NCI-H1105 treated with DMSO at 0.1 percent for 48 hours (cell line): ENCODE measurements around the gene SBNO1.
"Not testable (repeated sequence)": the region's sequence is repeated elsewhere in the genome, so short reads cannot be mapped to it uniquely, and the experiment has no call there.

Source experiments
- DNase-seq: peaks from one replicate; lab custom pipeline; 2025; lab: John Stamatoyannopoulos, UW

Gene SBNO1

DNA sequence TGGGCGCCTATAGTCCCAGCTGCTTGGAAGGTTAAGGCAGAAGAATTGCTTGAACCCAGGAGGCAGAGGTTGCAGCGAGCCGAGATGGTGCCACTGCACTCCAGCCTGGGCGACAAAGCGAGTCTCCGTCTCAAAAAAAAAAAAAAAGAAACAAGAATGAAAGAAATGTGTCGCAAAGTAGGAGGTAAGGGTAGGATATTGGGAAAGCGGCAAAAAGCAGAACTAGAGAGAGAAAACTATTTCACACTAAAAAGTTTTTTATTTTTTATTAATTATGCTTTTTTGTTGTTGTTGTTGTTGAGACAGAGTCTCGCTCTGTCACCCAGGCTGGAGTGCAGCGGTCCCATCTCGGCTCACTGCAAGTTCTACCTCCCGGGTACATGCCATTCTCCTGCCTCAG lies 17.7 kb downstream of the SBNO1 start:
- DNase-seq: no peak

DNA sequence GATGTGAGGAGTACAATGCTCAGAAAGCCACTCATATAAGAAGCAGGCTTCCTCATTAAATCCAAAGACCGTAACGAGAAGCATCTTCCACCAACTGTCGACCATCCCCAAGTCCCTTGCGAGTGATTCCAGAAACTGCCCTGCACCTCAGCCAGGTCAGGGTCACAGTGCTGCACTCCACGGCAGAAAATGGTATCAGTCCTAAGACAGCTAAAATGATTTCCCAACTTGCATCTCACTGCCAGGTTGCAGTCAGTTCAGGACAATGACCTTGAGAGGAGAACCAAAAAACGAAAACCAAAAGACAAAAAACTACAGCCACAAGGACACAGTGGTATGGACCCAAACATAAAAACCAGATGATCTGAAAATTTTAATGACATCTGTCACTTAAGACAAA lies 20.6 kb downstream of the SBNO1 start:
- DNase-seq: no peak

DNA sequence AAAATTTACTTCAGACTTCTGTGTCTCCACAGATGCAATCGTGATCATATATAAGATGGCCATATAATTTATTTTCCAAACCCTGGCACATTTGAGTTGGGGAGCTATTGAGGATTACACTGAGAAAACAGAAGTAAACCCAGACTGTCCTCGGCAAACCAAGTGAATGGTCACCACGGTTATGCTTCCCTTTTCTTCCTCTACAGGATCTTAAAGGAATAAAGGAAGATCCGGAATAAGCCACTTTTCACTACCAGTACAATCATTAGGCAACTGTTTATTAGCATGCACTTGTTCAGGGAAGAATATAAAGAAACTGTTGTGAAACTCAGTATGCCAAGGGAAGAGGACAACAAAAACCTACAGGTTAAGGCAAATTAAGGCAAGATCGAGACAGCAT lies 27.6 kb downstream of the SBNO1 start:
- DNase-seq: no peak

DNA sequence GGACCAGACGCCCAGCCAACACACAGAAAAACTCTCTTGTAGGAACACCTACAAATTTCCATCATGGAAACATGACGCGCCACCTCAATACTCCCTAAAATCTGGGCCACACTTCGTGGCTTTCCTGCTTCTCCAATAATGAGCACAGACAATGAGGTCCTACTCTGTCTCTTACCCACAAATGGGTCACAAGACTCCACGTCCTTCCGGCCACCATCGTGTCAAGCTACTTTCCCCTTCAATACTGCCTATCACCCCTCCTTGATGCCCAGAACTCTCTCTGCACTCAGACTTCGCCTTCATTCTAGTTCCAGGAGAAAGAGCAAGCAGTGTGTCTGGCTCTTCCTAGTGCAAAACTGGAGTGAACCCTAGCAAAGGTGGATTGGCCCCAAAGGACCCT lies 28.1 kb downstream of the SBNO1 start:
- DNase-seq: no peak

DNA sequence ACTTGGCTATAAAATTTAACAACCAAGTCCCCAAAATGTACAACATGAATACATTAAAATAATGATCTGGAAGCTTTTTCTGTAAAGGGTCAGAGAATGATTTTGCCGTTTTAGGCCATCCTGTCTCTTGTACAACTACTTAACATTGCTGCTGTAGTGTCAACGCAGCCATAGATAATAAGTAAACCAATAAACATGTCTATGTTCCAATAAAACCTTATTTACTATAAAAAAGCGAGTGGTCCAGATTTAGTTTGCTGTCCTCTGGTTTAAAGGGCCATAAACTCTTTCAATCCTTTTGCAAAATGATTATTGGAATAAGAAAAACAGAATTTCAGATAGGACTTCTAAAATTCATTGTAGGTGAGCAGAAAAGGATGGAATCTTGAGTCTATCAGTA lies 29.2 kb downstream of the SBNO1 start:
- no peak for DNase-seq

DNA sequence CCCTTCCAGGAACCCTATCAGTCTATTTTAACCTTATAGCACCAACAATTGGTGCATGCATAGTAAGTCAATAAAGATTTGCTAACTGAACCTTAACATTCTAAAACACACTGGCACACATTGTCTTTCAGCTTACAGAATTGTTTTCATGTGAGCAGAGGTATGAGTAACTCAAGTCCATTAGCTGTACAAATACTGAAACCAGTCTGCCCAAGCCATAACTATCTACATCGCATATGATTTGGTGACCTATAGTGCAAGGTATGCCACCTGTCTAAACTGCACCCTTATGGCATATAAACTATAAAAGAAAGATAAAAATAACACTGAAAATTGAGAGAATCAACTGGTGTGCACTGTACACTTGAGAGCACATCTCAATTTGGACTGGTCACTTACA lies 34.8 kb downstream of the SBNO1 start:
- DNase-seq: no peak

DNA sequence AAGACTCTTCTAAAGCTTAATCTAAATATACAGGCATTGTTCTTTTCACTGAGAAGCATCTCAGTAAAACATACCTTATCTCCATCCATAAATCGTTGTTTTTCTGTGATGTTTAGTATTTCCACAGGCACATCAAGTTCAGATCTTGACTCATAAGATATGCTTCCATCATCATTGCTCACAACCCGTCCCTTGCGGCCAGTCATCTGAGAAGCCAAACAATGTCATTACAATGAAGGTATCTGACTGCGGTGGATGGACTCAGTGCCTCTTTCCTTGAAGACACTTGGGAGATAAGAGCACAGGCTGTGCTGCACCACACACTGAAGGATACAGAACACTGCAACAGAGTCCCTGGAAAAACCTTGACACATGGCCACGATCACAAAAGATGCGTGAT lies 44.8 kb downstream of the SBNO1 start:
- no peak for DNase-seq

DNA sequence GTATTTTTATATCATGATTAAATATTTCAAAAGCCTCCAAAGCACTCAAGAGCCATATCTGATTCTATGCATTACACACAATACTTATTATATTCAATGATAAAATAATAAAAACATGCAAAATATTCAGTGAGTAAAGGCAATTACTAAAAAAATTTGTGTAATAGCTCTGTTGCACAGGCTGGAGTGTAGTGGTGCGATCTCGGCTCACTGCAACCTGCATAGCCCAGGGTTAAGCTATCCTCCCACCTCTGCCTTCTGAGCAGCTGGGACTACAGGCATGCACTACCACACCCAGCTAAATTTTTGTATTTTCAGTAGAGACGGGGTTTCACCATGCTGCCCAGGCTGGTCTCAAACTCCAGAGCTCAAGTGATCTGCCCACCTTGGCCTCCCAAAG lies 45.4 kb downstream of the SBNO1 start:
- no peak for DNase-seq

DNA sequence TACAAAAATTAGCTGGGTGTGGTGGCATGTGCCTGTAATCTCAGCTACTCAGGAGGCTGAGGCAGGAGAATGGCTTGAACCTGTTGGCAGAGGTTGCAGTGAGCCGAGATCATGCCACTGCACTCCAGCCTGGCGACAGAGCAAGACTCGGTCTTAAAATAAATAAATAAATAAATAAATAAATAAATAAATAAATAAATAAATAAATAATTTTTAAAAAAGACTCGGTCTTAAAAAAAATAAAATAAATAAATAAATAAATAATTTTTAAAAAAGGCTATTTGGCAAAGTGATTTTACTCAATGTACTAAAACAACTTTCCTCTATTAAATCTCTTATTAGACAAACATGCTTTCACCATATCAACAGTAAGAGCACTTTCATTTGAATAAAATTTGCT lies 51.6 kb downstream of the SBNO1 start:
- not testable (repeated sequence) for DNase-seq

DNA sequence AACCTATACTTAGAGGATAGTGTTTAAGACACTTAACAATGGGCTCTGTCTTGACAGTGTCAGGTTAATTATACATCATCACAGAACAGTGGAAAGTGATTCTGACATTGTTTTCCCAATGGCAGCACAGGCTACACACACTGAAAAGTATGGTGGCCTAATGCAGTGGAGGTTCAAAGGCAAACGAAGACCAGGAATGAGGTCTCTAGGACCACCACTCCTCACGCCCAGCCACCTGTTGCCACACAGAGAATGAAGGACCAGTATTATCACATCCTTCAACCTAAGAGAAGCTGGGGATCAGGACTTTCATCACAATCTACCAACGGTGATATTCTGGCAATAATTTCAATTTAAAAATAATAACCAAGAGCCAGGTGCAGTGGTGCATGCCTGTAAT lies 58.4 kb downstream of the SBNO1 start:
- DNase-seq: no peak

DNA sequence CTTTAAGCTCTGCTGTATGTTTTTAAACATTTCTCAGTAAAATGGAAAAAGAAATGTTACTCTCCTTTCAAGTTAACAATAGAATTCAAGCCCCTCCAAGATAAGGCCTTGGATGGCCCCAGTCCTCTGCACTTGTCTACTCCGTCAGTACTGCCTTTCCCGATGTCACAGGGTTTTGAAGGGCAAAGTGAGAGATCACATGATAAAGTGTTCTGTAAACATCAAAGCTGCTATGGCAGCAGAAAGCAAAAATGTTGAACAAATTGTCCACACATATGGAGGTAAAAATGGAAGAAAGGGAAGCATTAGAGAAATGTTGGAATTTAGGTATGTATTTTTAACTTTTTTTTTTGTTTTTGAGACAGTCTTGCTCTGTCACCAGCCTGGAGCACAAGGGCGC lies 59.5 kb downstream of the SBNO1 start:
- no peak for DNase-seq

DNA sequence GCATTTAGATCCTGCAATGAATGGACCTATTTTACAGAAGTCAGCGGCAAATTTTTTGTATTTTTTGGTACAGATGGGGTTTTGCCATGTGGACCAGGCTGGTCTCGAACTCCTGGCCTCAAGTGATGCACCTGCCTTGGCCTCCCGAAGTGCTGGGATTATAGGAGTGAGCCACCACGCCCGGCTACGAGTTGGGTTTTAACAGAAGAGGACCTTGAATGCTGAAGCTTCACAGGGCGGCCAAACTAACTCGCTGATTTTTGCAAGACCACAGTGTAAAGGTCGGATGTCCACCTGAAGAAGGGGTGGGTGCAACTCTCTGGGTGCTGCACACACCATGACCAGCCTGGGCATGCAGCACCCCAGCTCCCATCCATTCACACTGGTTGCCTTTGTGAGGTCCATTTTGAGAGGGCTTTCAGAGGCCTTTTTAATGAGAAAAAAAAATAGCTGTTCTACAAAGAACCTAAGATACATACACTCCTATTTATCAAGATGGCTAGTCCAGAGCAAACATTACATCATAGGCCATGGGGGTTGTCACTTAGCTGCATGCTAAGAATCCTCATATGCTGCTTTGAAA lies 71.4 kb downstream of the SBNO1 start:
- DNase-seq: no peak

DNA sequence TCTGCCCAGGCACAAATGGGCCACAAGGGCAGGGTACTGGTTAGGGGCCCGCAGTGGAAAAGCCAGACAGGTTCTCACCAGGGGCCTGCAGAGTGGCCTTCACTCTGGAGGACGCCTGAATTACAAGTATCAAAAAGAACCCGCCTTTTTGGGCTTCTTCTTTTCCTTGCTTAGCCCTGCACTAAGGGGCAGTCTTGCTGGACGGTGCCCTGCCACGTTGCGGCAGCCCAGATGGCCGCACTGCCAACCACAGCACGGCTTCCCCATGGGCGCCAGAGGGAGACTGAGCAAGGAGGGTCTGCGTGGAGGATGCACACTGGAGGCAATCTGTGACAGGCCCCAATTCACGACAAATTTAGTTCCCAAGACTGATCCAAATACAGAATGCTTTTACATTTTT lies 74.7 kb downstream of the SBNO1 start:
- DNase-seq: no peak

DNA sequence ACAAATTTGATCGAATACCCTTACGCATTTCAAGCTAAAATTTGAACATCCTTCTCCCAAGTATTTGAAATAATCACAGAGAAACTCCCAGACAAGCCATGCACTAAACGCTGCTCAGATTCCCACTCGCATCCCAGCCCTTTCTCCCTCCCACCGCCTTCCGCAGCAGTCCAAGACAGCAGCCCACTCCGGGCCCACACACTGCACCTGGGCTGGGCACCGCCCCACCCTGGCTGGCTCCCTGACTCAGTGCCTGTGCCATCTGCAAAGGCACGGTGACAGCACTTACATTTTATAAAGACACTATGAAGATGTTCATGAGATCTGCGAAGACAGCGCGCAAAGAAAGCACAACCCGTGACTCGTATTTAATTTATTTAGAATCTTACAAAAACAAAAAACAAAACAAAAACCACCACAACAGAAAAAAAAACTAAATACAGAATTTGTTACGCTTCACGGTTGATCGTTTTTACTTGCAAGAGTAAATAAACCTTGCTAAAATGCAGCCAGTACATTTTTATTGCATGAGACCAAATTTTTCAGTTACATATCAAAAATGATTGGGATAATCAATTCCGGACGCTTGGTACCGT lies 75.8 kb downstream of the SBNO1 start:
- DNase-seq: no peak

DNA sequence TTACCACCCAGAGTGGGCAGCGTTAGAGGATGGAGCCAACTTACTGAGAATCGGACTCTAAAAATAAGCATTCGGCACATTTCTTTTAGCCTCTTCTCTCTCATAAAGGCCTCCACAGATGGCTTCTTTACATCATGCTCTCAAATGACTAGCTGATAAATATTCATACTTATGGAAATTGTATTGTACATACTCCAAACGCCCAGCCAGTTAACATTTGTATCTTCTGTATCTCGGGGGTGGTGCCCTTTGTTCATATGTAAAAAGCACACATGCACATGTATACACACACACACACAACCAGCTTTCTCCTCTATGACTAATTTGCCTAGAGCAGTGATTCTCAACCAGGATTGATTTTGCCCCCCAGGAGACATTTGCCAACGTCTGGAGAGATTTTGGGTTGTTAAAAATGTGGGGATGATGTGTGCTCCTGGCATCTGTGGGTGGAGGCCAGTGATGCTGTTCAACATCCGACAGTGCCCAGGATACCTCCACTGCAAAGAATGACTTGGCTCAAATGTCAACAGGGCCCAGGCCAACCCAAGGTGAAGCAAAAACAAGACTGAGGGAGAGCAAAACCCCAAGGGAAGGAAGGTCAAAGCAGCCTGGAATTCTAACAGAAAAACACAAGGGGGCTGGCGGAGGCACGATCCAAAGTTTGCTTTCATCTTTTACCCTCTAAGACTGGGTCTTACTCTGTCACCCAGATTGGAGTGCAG lies 77.8 kb downstream of the SBNO1 start:
- no peak for DNase-seq

DNA sequence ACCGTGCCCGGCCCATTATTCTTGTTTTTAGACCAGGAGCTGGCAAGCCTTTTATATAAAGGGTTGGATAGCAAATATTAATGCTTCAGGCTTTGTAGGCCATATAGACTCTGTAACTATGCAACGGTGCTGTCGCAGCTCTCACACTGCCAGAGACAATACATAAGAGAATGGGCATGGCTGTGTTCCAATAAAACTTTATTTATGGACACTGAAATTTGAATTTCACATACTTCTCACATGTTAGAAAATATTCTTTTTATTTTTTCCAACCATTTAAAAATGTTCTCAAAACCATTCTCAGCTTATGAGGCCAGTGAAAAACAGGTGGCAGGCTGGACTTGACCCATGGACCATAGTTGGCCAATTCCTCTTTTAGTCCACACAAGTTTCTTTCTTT lies 80.0 kb downstream of the SBNO1 start:
- DNase-seq: no peak

DNA sequence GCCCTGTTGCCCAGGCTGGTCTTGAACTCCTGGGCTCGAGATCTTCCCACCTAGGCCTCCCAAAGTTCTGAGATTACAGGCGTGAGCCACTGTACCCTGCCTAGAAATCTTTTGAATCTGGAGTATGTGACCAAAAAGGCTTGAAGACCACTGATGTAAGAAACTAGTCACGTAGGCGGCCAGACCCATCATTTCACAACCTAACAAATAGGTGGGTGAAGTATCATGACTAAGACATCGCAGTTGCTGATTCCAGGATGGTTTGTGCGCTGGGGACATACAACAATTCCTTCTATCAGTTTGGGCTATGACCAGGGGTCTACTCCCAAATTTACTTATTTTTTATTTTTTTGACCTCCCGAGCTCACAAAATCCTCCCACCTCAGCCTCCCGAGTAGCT lies 81.2 kb downstream of the SBNO1 start:
- no peak for DNase-seq

DNA sequence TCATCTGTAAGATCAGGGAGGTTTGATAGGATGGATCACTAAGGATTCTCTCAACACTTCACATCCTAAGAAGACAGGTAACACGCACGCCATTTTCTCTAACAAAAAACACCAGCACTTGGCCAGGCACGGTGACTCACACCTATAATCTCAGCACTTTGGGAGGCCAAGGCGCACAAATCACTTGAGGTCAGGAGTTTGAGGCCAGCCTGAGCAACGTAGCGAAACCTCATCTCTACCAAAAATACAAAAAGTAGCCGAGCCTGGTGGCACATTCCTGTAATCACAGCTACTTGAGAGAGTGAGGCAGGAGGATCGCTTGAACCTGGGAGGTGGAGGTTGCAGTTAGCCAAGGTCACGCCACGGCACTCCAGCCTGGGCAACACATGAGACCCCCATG lies 82.5 kb downstream of the SBNO1 start:
- no peak for DNase-seq

DNA sequence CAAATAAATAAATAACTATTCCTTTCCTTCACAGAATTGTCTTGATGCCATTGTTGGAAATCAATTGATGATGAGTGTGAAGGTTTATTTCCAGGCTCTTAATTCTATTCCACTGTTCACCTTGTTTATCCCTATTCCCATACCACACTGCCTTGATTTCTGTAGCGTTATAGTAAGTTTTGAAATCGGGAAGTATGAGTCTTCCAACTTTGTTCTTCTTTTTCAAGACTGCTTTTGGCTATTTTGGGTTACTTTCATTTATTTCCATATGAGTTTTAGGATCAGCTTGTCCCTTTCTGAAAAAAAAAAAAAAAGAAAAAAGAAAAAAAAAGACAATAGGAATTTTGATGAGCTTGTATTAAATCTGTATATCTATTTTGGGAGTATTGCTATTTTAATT lies 83.7 kb downstream of the SBNO1 start:
- no peak for DNase-seq

DNA sequence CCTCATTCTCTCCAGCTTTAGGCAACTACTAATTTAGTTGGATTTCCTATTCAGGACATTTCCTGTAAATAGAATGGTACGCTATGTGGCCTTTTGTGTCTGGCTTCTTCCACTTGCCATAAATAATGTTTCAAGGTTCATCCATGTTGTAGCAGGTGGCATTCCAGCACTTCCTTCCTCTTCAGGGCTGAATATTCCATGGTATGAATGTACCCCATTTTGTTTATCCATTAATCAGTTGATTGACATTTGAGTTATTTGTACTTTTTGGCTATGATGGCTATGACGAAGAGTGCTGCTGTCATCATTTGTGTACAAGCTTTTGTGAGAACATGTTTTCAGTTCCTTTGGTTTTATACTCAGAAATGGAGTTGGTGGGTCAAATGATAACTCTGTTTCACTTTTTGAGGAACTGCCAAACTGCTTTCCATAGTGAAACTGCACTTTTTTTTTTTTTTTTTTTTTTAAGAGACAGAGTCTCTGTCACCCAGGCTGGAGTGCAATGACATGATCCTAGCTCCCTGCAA lies 86.5 kb downstream of the SBNO1 start:
- DNase-seq: no peak

DNA sequence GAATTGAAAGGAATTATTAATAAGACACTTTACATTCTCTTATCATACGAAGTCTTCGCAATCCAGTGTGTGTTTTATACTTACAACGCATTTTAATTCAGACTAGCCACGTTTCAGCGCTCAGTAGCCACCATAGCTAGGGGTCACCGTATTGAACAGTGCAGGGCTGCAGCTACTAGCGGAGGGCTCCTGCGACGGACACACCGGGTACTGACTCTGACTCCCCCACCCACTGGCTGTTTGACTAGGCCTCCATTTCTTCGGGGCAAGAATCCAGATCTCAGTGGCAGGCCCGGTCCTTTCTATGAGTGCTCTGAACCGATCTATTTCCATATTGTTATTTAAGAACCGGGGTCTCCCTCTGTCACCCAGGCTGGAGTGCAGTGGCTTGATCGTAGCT lies 91.5 kb downstream of the SBNO1 start:
- DNase-seq: no peak

DNA sequence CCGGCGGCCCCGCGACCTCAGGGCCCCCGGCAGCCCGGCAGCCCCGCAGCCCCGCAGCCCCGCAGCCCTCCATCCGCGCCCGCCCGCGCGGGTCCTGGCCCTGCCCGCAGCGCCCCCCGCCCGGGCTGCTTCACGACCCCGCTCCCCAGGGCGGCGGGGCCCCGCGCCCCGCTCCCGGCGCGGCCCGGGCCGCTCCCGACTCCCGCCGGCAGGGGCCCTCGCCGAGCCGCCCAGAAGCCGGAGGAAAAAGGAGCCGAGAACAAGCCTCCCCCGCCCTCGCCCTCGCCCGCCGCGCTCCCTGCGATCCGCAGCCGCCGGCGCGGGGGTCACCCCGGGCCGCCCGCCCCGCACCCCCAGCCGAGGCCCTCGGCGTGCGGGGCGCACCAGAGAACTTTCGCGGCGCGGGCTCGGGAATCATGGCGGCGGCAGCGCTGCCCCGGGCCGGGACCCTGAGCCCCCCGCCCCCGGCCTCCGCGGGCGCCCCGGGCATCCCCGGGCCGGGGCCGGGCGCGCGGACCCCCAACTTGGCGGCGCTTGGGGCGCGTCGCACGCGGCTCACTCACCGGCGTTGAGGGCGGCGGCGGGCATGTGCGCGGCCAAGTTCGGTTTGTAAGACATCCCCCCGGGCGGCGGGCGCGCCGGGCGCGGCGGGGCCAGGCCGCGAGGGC lies 93.5 kb downstream of the SBNO1 start:
- DNase-seq: peak; percentile 30
